ENCODE results near the gene CMTM4. TPM values are rescaled to one million over a fixed set of nuclear protein-coding genes. Genes with fewer than 3 reads are reported as not detected.

Gene CMTM4
- total and polyA plus RNA-seq, 2 donors (not counting 1 experiment from before 2014, with no cell fraction given) = 0.06 to 0.59 TPM

DNA sequence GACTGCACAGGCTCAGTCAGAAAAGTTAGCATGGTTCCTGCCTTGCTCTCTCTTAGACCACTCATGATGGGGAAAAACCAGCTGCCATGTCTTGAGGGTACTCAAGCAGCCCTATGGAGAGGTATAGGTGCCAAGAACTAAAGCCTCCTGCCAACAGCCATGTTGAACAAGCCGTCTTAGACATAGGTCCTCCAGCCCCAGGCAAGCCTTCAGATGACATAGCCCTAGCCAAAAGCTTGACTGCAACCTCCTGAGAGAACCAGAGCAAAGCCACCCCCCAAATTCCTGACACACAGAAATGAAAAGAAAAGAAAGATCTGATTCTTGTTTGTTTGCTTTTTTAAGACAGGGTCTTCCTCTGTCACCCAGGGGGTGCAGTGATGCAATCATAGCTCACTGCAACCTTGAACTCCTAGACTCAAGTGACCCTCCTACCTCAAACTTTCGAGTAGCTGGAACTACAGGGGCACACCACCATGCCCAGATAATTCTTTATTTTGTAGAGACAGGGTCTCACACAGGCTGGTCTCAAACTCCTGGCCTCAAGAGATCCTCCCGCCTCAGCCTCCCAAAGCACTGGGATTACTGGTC lies 55.7 kb downstream of the CMTM4 start:
- no peaks in the 10 kb centered on the region for H3K4me1 ChIP-seq (ENCODE audit: control insufficient read depth in 2 of 2, insufficient read depth in 2 of 2, low read length in 2 of 2)
- no peak overlapping the region for H3K4me2 ChIP-seq (replicated peaks; ENCODE audit: low read depth, low read length, poor library complexity, severe bottlenecking)
- DNase-seq (no peak), ATAC-seq (ENCODE audit: low read depth) (no peak)
- H3K27ac ChIP-seq (ENCODE audit: low read length in 2 of 2) = no peak overlapping the region
- H3K9ac ChIP-seq (ENCODE audit: low read length) = no peak overlapping the region
- no peak overlapping the region for H3K4me3 Mint-ChIP-seq
- H3K9me3 ChIP-seq (ENCODE audit: control extremely low read depth in 1 of 3, control insufficient read depth in 2 of 3, insufficient read depth in 1 of 3, low read length in 2 of 3) = no peaks in the 10 kb centered on the region
- H2AFZ ChIP-seq (ENCODE audit: insufficient read depth, low read depth, low read length, poor library complexity, severe bottlenecking) = no peak overlapping the region
- no peaks in the 10 kb centered on the region for H3K79me2 ChIP-seq (ENCODE audit: control insufficient read depth, insufficient read depth, low read length)
- peaks cover 0 to 14% (median 1%) of the 10 kb centered on the region in 4 experiments for H3K27me3 ChIP-seq (replicated peaks in 1 of 4; ENCODE audit: control extremely low read depth in 1 of 4, control insufficient read depth in 3 of 4, insufficient read depth in 4 of 4, low read length in 3 of 4)
- intact Hi-C loops (cut with micrococcal nuclease) = no loop called here
- TF ChIP-seq, protein P1, sequence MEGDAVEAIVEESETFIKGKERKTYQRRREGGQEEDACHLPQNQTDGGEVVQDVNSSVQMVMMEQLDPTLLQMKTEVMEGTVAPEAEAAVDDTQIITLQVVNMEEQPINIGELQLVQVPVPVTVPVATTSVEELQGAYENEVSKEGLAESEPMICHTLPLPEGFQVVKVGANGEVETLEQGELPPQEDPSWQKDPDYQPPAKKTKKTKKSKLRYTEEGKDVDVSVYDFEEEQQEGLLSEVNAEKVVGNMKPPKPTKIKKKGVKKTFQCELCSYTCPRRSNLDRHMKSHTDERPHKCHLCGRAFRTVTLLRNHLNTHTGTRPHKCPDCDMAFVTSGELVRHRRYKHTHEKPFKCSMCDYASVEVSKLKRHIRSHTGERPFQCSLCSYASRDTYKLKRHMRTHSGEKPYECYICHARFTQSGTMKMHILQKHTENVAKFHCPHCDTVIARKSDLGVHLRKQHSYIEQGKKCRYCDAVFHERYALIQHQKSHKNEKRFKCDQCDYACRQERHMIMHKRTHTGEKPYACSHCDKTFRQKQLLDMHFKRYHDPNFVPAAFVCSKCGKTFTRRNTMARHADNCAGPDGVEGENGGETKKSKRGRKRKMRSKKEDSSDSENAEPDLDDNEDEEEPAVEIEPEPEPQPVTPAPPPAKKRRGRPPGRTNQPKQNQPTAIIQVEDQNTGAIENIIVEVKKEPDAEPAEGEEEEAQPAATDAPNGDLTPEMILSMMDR (IDR thresholded peaks at IDR 0.05) = no peak
- no peak for TF ChIP-seq EZH2 (IDR thresholded peaks at IDR 0.05; ENCODE audit: borderline replicate concordance, insufficient read depth, low read depth, low read length, poor library complexity, severe bottlenecking)
- no peak overlapping the region for H3K27ac Mint-ChIP-seq
- no peaks in the 10 kb centered on the region for H4K20me1 ChIP-seq (ENCODE audit: control insufficient read depth, insufficient read depth, low read length, poor library complexity, severe bottlenecking)
- H3K9me3 Mint-ChIP-seq (ENCODE audit: insufficient read depth) = no peaks in the 10 kb centered on the region
- no peaks in the 10 kb centered on the region for H3K36me3 ChIP-seq (replicated peaks in 1 of 2; ENCODE audit: control extremely low read depth in 1 of 2, control insufficient read depth in 1 of 2, extremely low read depth in 1 of 2, insufficient read depth in 2 of 2, low read length in 1 of 2)
- ChIA-PET POLR2A (interaction anchor here (0.6 kb wide), 1 partner anchor 293 kb away, joined by 3 read pairs; no protein-coding TSS in a partner anchor), CTCF (interaction anchor here (0.9 to 2.8 kb wide), 2 partner anchors 10 kb away, joined by 3 to 11 read pairs; no protein-coding TSS in a partner anchor)
- peaks cover 30% of the 10 kb centered on the region for H3K27me3 Mint-ChIP-seq
- no peak overlapping the region for H3K4me3 ChIP-seq (ENCODE audit: control extremely low read depth in 1 of 5, extremely low read depth in 1 of 5, insufficient read depth in 1 of 5, low read depth in 2 of 5, low read length in 4 of 5)
- no peaks in the 10 kb centered on the region for H3K4me1 Mint-ChIP-seq
- WGBS (ENCODE audit: insufficient coverage) = 100% methylated on average over 1 of the region's 3 CpGs

DNA sequence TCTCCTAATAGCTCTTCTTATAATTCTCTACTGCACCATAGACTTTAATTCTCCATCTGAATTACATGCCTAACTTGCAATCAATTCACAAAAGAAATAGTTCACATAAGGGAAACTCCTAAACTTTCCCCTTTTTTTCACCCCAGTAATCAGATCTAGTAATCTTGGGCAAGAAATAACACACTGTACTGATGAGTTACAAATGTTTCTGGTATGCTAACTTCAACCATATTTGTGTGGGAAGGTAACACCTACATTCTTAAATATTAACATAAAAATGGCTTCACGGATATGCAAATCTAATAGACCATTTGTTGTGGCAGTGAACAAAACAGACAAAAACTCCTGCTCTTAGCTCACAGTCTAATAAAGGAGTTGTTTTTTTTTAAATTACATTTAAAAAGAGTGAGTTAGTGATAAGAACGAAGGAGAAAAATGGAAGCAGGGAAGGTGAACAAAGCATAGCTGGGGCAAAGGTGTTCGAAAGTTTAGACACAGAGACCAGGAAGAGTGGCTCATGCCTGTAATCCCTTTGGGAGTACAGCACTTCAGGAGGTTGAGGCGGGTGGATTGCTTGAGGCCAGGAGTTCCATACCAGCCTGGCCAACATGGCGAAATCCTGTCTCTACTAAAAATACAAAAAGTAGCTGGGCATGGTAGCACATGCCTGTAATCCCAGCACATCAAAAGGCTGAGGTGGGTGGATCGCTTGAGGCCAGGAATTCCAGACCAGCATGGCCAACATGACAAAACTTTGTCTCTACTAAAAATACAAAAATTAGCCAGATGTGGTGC lies 57.3 kb downstream of the CMTM4 start:
- ChIA-PET CTCF (interaction anchor here (2.8 kb wide), 1 partner anchor 12 kb away, joined by 11 read pairs; no protein-coding TSS in a partner anchor), POLR2A (no interaction called here)
- Mint-ChIP-seq H3K9me3 (ENCODE audit: insufficient read depth) (no peaks in the 10 kb centered on the region), H3K27ac (no peak overlapping the region), H3K27me3 (peaks cover 30% of the 10 kb centered on the region), H3K4me3 (no peak overlapping the region), H3K4me1 (no peaks in the 10 kb centered on the region)
- no peak overlapping the region for H3K9ac ChIP-seq (ENCODE audit: low read length)
- no peaks in the 10 kb centered on the region for H3K36me3 ChIP-seq (replicated peaks in 1 of 2; ENCODE audit: control extremely low read depth in 1 of 2, control insufficient read depth in 1 of 2, extremely low read depth in 1 of 2, insufficient read depth in 2 of 2, low read length in 1 of 2)
- no peaks in the 10 kb centered on the region for H3K9me3 ChIP-seq (ENCODE audit: control extremely low read depth in 1 of 3, control insufficient read depth in 2 of 3, insufficient read depth in 1 of 3, low read length in 2 of 3)
- H3K4me3 ChIP-seq (ENCODE audit: control extremely low read depth in 1 of 5, extremely low read depth in 1 of 5, insufficient read depth in 1 of 5, low read depth in 2 of 5, low read length in 4 of 5) = no peak overlapping the region
- no peak overlapping the region for H3K4me2 ChIP-seq (replicated peaks; ENCODE audit: low read depth, low read length, poor library complexity, severe bottlenecking)
- 93% methylated on average over 5 of the region's 6 CpGs for WGBS (ENCODE audit: insufficient coverage)
- H4K20me1 ChIP-seq (ENCODE audit: control insufficient read depth, insufficient read depth, low read length, poor library complexity, severe bottlenecking) = no peaks in the 10 kb centered on the region
- ATAC-seq (ENCODE audit: low read depth) (no peak), DNase-seq (no peak)
- no peak overlapping the region for H3K27ac ChIP-seq (ENCODE audit: low read length in 2 of 2)
- peaks cover 0 to 10% (median 1%) of the 10 kb centered on the region in 4 experiments for H3K27me3 ChIP-seq (replicated peaks in 1 of 4; ENCODE audit: control extremely low read depth in 1 of 4, control insufficient read depth in 3 of 4, insufficient read depth in 4 of 4, low read length in 3 of 4)
- TF ChIP-seq EZH2 (IDR thresholded peaks at IDR 0.05; ENCODE audit: borderline replicate concordance, insufficient read depth, low read depth, low read length, poor library complexity, severe bottlenecking) = no peak
- TF ChIP-seq, protein P1 (IDR thresholded peaks at IDR 0.05) = no peak
- H3K4me1 ChIP-seq (ENCODE audit: control insufficient read depth in 2 of 2, insufficient read depth in 2 of 2, low read length in 2 of 2) = no peaks in the 10 kb centered on the region
- H3K79me2 ChIP-seq (ENCODE audit: control insufficient read depth, insufficient read depth, low read length) = no peaks in the 10 kb centered on the region
- H2AFZ ChIP-seq (ENCODE audit: insufficient read depth, low read depth, low read length, poor library complexity, severe bottlenecking) = no peak overlapping the region
- intact Hi-C loops (cut with micrococcal nuclease) = no loop called here

All from B cell (primary cell).